GM12878 (cell line): ENCODE data around the gene FMR1. TPM values are rescaled to one million over a fixed set of nuclear protein-coding genes. Genes with fewer than 3 reads are reported as not detected.
A peak's percentile ranks its signal among the peaks of the same experiment; 100 is the strongest.

Experiments
- ATAC-seq: fragments of 200-7000 bp; cut with Tn5 transposase; 3 replicates; pipeline ENCODE4 v1.9.1; 2020; ENCODE audit warnings: mild to moderate bottlenecking, moderate library complexity
- BruUV-seq: library from RNA; stranded (reverse); fragments of 400-500 nt; replicated peaks from 2 replicates; lab custom pipeline; 2021; lab: Mats Ljungman, UMichigan
- CTCF ChIA-PET: fragments of 300-600 bp; sonication (Branson Sonifier 250); formaldehyde crosslinking; extraction: SDS; loops from one replicate; lab custom pipeline; 2021; ENCODE audit warnings: inconsistent platforms; lab: Yijun Ruan, JAX
- POLR2A ChIA-PET: fragments of 350-600 bp; formaldehyde crosslinking; extraction: SDS; loops from one replicate; lab custom pipeline; 2021; ENCODE audit warnings: inconsistent platforms; lab: Charles Lee
- RAD21 ChIA-PET: fragments of 300-600 bp; sonication (Branson Sonifier 250); formaldehyde crosslinking; loops from one replicate; lab custom pipeline; 2023; ENCODE audit warnings: antibody characterized with exemption; ENCODE audit not compliant: unreplicated experiment; lab: Charles Lee
- SMC1A ChIA-PET: fragments of 300-600 bp; sonication (Branson Sonifier 250); formaldehyde crosslinking; loops from one replicate; lab custom pipeline; 2023; ENCODE audit not compliant: unreplicated experiment, uncharacterized antibody; lab: Charles Lee
- DNase-seq: peaks from one replicate; pipeline ENCODE4 v3.0.0-alpha.2; 2011; ENCODE audit warnings: low read depth, low spot score
- FAIRE-seq: peaks from 3 replicates; lab custom pipeline; 2011; peaks lifted over from hg19 to GRCh38; lab: Jason Lieb, UNC
- H2AFZ ChIP-seq: 2 replicates; pipeline ENCODE4 v1.6.0; 2011; ENCODE audit warnings: low read depth, low read length, control low read depth; ENCODE audit not compliant: control insufficient read depth
- H3K27ac ChIP-seq: 2 replicates; pipeline ENCODE4 v1.5.1; 2011; ENCODE audit warnings: control low read depth; ENCODE audit not compliant: control insufficient read depth, insufficient read depth
- H3K27me3 ChIP-seq, 2 experiments: replicated peaks in 1 of 2; 2 replicates each; pipeline versions ENCODE4 v1.6.0 to v1.6.1; 2011; ENCODE audit warnings: low read length in 1 of 2; ENCODE audit not compliant: control insufficient read depth in 2 of 2, insufficient read depth in 2 of 2
- H3K36me3 ChIP-seq, 2 experiments: 2 replicates each; pipeline ENCODE4 v1.5.1; 2011; ENCODE audit warnings: low read length in 1 of 2; ENCODE audit not compliant: control insufficient read depth in 2 of 2, insufficient read depth in 2 of 2
- H3K4me1 ChIP-seq: 2 replicates; pipeline ENCODE4 v1.6.1; 2011; ENCODE audit warnings: mild to moderate bottlenecking, low read length, moderate library complexity, mixed read lengths; ENCODE audit not compliant: control insufficient read depth, insufficient read depth
- H3K4me2 ChIP-seq: 2 replicates; pipeline ENCODE4 v1.6.0; 2011; ENCODE audit warnings: control low read depth; ENCODE audit not compliant: control insufficient read depth, insufficient read depth
- H3K4me3 ChIP-seq: fragments of 200-600 bp; sonication (generic); 2 replicates; pipeline ENCODE4 v1.5.1; 2016
- H3K79me2 ChIP-seq: 2 replicates; pipeline ENCODE4 v1.6.0; 2011; ENCODE audit warnings: low read length; ENCODE audit not compliant: control insufficient read depth, insufficient read depth
- H3K9ac ChIP-seq: 2 replicates; pipeline ENCODE4 v1.8.0; 2011; ENCODE audit warnings: low read length, control low read depth, mixed read lengths; ENCODE audit not compliant: control insufficient read depth, insufficient read depth
- H3K9me3 ChIP-seq: replicated peaks from 3 replicates; pipeline ENCODE4 v1.5.1; 2011; ENCODE audit warnings: mild to moderate bottlenecking, low read length; ENCODE audit not compliant: control insufficient read depth, insufficient read depth
- H4K20me1 ChIP-seq: 2 replicates; pipeline ENCODE4 v1.6.0; 2011; ENCODE audit not compliant: control insufficient read depth, insufficient read depth
- EGR1 ChIP-seq, 2 experiments: IDR thresholded peaks; 1 replicate in 1 of 2; 2 replicates in 1 of 2; pipeline ENCODE4 v1.6.1; 2011 to 2012; ENCODE audit warnings: low read depth in 2 of 2, low read length in 2 of 2, borderline replicate concordance in 1 of 2, mild to moderate bottlenecking in 1 of 2, moderate library complexity in 1 of 2
- MTA3 ChIP-seq: IDR thresholded peaks from 2 replicates; pipeline ENCODE4 v1.6.1; 2012; ENCODE audit warnings: low read length, inconsistent platforms, borderline replicate concordance
- SPI1 ChIP-seq: IDR thresholded peaks from 2 replicates; pipeline ENCODE4 v1.6.1; 2011; ENCODE audit warnings: low read depth, mild to moderate bottlenecking, low read length, moderate library complexity, borderline replicate concordance; ENCODE audit not compliant: insufficient read depth
- YY1 ChIP-seq: IDR thresholded peaks from 2 replicates; pipeline ENCODE4 v1.6.1; 2011; ENCODE audit warnings: low read depth, mild to moderate bottlenecking, low read length
- ZNF384 ChIP-seq: IDR thresholded peaks from 2 replicates; pipeline ENCODE4 v1.6.1; 2012; ENCODE audit warnings: low read depth, mild to moderate bottlenecking, low read length, improper control_type of control experiment, borderline replicate concordance
- WGBS: methylation state at CpG from one replicate; pipeline ENCODE4 v1.1.6; 2016; ENCODE audit warnings: low lambda C conversion rate; ENCODE audit not compliant: insufficient replicate concordance, insufficient coverage; ENCODE audit errors: missing lambda C conversion rate; 5-methylcytosine and 5-hydroxymethylcytosine counted together
- in situ Hi-C: fragments of 300-500 bp; cut with MboI; formaldehyde crosslinking; loops from 9 replicates; pipeline ENCODE4 v1.14.3; 2018; ENCODE audit warnings: mixed read lengths
- intact Hi-C: fragments of 100-400 bp; cut with micrococcal nuclease; formaldehyde crosslinking; loops from one replicate; pipeline ENCODE4 v1.14.2; 2022; ENCODE audit not compliant: unreplicated experiment
- polyA plus RNA-seq, 11 experiments: library from polyadenylated mRNA; depleted of rRNA in 4 of 11; unstranded in 6 of 11; stranded (reverse) in 5 of 11; fragments of >200 nt; fragmentation: Nextera tagmentation in 4 of 11; fragmentation: Illumina TruSeq in 1 of 11; extraction: Ambion mirVana in 4 of 11; extraction: Trizol in 1 of 11; gene quantifications; 1 replicate in 1 of 11; 2 replicates in 10 of 11; pipeline versions ENCODE4 v1.2.1 to v1.2.3, GENCODE V29; 2011 to 2016; ENCODE audit warnings: inconsistent platforms in 2 of 11, missing spikeins in 2 of 11, low read depth in 1 of 11
- total RNA-seq, 4 experiments: library from RNA; depleted of rRNA in 3 of 4; stranded (reverse); fragments of >200 nt in 3 of 4; fragmentation: Illumina TruSeq in 1 of 4; extraction: Trizol in 1 of 4; gene quantifications; 2 replicates each; pipeline versions ENCODE4 v1.2.1 to v1.2.3, GENCODE V29; 2013 to 2021
- TF ChIP-seq, protein P1 (sequence below): fragments of 450-650 bp; IDR thresholded peaks from 2 replicates; pipeline ENCODE4 v1.6.1; 2017; ENCODE audit warnings: mild to moderate bottlenecking

FMR1 gene
- total and polyA plus RNA-seq, 10 of the 15 experiments (the other 5 are each of a cell fraction or from before 2014, with no cell fraction given) = 7.9 to 37.5 (median 19.3) TPM

GRCh38 chrX:147884958-147885357 lies 26.8 kb upstream of the FMR1 start:
- TF ChIP-seq MTA3 (no peak), SPI1 (peak; percentile 50), ZNF384 (0 out of 2 replicates have a peak, but pooled peaks have one; percentile 11), YY1 (0 out of 2 replicates have a peak, but pooled peaks have one; percentile 27)
- intact Hi-C loops (no loop called here), in situ Hi-C loops (no loop called here)
- ChIA-PET RAD21 (no interaction called here), SMC1A (interaction anchor here (1.1 kb wide), 1 partner anchor 25 kb away, joined by 3 read pairs; no protein-coding TSS in a partner anchor), POLR2A (no interaction called here), CTCF (no interaction called here)
- no peaks in the 10 kb centered on the region for H3K4me1 ChIP-seq
- FAIRE-seq (no peak), ATAC-seq (peak; percentile 49), DNase-seq (no peak)
- H3K4me2 ChIP-seq = no peak overlapping the region
- no peak overlapping the region for H3K4me3 ChIP-seq
- BruUV-seq = no TSS peak
- 24% methylated on average over 2 of the region's 2 CpGs for WGBS
- H4K20me1 ChIP-seq = no peaks in the 10 kb centered on the region
- no peak overlapping the region for H2AFZ ChIP-seq
- no peaks in the 10 kb centered on the region for H3K79me2 ChIP-seq
- no peaks in the 10 kb centered on the region for H3K27me3 ChIP-seq
- H3K27ac ChIP-seq = no peak overlapping the region
- H3K9ac ChIP-seq = no peak overlapping the region
- no peaks in the 10 kb centered on the region; the same call in 2 of the 3 replicates for H3K9me3 ChIP-seq
- H3K36me3 ChIP-seq = no peaks in the 10 kb centered on the region

DNA sequence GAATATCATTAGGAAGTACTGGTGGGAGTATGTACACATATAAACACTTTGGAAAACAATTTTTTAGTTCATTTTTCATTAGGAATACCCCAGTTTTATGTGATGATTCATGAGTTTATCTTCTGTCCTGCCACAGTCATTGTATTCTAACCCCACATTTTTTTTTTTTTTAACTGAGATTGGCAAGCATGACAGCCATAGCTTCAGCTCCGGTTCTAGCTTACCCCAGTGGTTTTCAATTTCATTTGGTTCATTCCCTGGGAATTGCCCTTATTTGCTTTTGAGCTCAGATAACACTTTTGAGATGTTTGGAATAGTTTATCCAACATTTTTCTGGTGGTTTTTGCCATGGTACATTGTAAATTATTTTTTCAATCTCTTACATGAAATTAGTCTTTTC lies 21.0 kb upstream of the FMR1 start:
- Histone ChIP-seq H3K36me3 (no peaks in the 10 kb centered on the region), H3K4me1 (no peaks in the 10 kb centered on the region), H3K27me3 (no peaks in the 10 kb centered on the region), H2AFZ (no peak overlapping the region), H4K20me1 (no peaks in the 10 kb centered on the region), H3K9ac (no peak overlapping the region), H3K27ac (no peak overlapping the region), H3K4me2 (no peak overlapping the region), H3K79me2 (no peaks in the 10 kb centered on the region), H3K9me3 (no peaks in the 10 kb centered on the region; the same call in 2 of the 3 replicates), H3K4me3 (no peak overlapping the region)
- ATAC-seq (no peak), FAIRE-seq (no peak), DNase-seq (no peak)
- no TSS peak for BruUV-seq
- ChIA-PET RAD21 (no interaction called here), CTCF (no interaction called here), SMC1A (interaction anchor here (0.7 to 1.1 kb wide), 2 partner anchors 28 to 654 kb away, joined by 3 read pairs; no protein-coding TSS in a partner anchor), POLR2A (interaction anchor here (0.6 kb wide), 1 partner anchor 31 kb away, joined by 3 read pairs; no protein-coding TSS in a partner anchor)
- no peak for TF ChIP-seq EGR1 (IDR thresholded peaks at IDR 0.05; ENCODE audit: borderline replicate concordance in 1 of 2, low read depth in 2 of 2, low read length in 2 of 2)
- TF ChIP-seq, protein P1, sequence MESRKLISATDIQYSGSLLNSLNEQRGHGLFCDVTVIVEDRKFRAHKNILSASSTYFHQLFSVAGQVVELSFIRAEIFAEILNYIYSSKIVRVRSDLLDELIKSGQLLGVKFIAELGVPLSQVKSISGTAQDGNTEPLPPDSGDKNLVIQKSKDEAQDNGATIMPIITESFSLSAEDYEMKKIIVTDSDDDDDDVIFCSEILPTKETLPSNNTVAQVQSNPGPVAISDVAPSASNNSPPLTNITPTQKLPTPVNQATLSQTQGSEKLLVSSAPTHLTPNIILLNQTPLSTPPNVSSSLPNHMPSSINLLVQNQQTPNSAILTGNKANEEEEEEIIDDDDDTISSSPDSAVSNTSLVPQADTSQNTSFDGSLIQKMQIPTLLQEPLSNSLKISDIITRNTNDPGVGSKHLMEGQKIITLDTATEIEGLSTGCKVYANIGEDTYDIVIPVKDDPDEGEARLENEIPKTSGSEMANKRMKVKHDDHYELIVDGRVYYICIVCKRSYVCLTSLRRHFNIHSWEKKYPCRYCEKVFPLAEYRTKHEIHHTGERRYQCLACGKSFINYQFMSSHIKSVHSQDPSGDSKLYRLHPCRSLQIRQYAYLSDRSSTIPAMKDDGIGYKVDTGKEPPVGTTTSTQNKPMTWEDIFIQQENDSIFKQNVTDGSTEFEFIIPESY = no peak
- intact Hi-C loops (no loop called here), in situ Hi-C loops (no loop called here)
- 0% methylated on average over 1 of the region's 1 CpG for WGBS
